Keratinocyte (primary cell): ENCODE measurements around the gene SPDYA. TPM values are rescaled to one million over a fixed set of nuclear protein-coding genes. Genes with fewer than 3 reads are reported as not detected.

Source experiments
- DNase-seq: peaks from one replicate; pipeline ENCODE4 v3.0.0-alpha.2; 2011; ENCODE audit warnings: low read depth, missing footprints, low spot score
- FAIRE-seq: peaks from 2 replicates; lab custom pipeline; 2011; peaks lifted over from hg19 to GRCh38; lab: Jason Lieb, UNC
- H2AFZ ChIP-seq: 2 replicates; pipeline ENCODE4 v1.6.0; 2012; ENCODE audit warnings: low read length, control low read depth, inconsistent platforms; ENCODE audit not compliant: control insufficient read depth
- H3K27ac ChIP-seq: 2 replicates; pipeline ENCODE4 v1.5.1; 2011; ENCODE audit warnings: low read length; ENCODE audit not compliant: control insufficient read depth, insufficient read depth
- H3K27me3 ChIP-seq: 3 replicates; pipeline ENCODE4 v1.6.0; 2011; ENCODE audit warnings: low read length; ENCODE audit not compliant: control insufficient read depth, insufficient read depth; ENCODE audit errors: extremely low read depth
- H3K36me3 ChIP-seq, 2 experiments: 2 replicates in 1 of 2; 3 replicates in 1 of 2; pipeline ENCODE4 v1.5.1; 2011; ENCODE audit warnings: low read length in 2 of 2, mild to moderate bottlenecking in 1 of 2; ENCODE audit not compliant: control insufficient read depth in 2 of 2, insufficient read depth in 2 of 2; ENCODE audit errors: extremely low read depth in 1 of 2
- H3K4me1 ChIP-seq: 3 replicates; pipeline ENCODE4 v1.5.1; 2011; ENCODE audit warnings: low read length; ENCODE audit not compliant: control insufficient read depth, insufficient read depth; ENCODE audit errors: extremely low read depth
- H3K4me2 ChIP-seq: 3 replicates; pipeline ENCODE4 v1.6.0; 2011; ENCODE audit warnings: low read depth, low read length; ENCODE audit not compliant: control insufficient read depth, insufficient read depth; ENCODE audit errors: extremely low read depth
- H3K4me3 ChIP-seq, 3 experiments: fragments of 200-600 bp in 1 of 3; sonication (generic) in 1 of 3; 2 replicates in 2 of 3; 3 replicates in 1 of 3; pipeline ENCODE4 v1.5.1; 2011 to 2016; ENCODE audit warnings: low read length in 3 of 3, mild to moderate bottlenecking in 3 of 3, control low read depth in 2 of 3, inconsistent platforms in 1 of 3, low read depth in 1 of 3, mixed read lengths in 1 of 3, mixed run types in 1 of 3, moderate library complexity in 1 of 3; ENCODE audit not compliant: control insufficient read depth in 2 of 3, insufficient read depth in 2 of 3; ENCODE audit errors: extremely low read depth in 1 of 3
- H3K79me2 ChIP-seq: 2 replicates; pipeline ENCODE4 v1.6.0; 2012; ENCODE audit warnings: low read length; ENCODE audit not compliant: control insufficient read depth, insufficient read depth
- H3K9ac ChIP-seq: 3 replicates; pipeline ENCODE4 v1.6.0; 2011; ENCODE audit warnings: low read length; ENCODE audit not compliant: control insufficient read depth, insufficient read depth; ENCODE audit errors: extremely low read depth
- H3K9me1 ChIP-seq: 3 replicates; pipeline ENCODE4 v1.6.0; 2011; ENCODE audit warnings: low read length; ENCODE audit not compliant: control insufficient read depth, insufficient read depth; ENCODE audit errors: extremely low read depth
- H3K9me3 ChIP-seq: 2 replicates; pipeline ENCODE4 v1.5.1; 2012; ENCODE audit warnings: low read depth, low read length; ENCODE audit not compliant: control insufficient read depth
- H4K20me1 ChIP-seq: 3 replicates; pipeline ENCODE4 v1.6.0; 2011; ENCODE audit warnings: low read length; ENCODE audit not compliant: control insufficient read depth, insufficient read depth; ENCODE audit errors: extremely low read depth
- CTCF ChIP-seq, 3 experiments: IDR thresholded peaks in 1 of 3; conservative IDR thresholded peaks in 1 of 3; optimal IDR thresholded peaks in 1 of 3; 2 replicates in 2 of 3; 3 replicates in 1 of 3; pipeline versions ENCODE3 to v1.5.1; 2011; ENCODE audit warnings: low read length in 3 of 3, mild to moderate bottlenecking in 3 of 3, moderate library complexity in 2 of 3, control low read depth in 1 of 3, inconsistent platforms in 1 of 3; ENCODE audit not compliant: insufficient read depth in 2 of 3; ENCODE audit errors: extremely low read depth in 1 of 3
- EZH2 ChIP-seq: IDR thresholded peaks from one replicate; pipeline ENCODE4 v1.6.1; 2012; ENCODE audit warnings: inconsistent platforms, mild to moderate bottlenecking, low read length, moderate library complexity
- dilution Hi-C: fragments of 300-500 bp; cut with MboI; formaldehyde crosslinking; loops from one replicate; pipeline ENCODE4 v1.7.0; 2020; ENCODE audit warnings: low sequenced_read_pairs; ENCODE audit not compliant: extremely low pct_ligation_motif_present
- polyA plus RNA-seq, 5 experiments: library from polyadenylated mRNA; depleted of rRNA in 3 of 5; stranded (reverse) in 3 of 5; stranded (forward) in 1 of 5; unstranded in 1 of 5; fragments of >200 nt; gene quantifications; 1 replicate in 1 of 5; 2 replicates in 3 of 5; 3 replicates in 1 of 5; pipeline versions ENCODE4 v1.2.1 to v1.2.3, GENCODE V29; 2011 to 2012; ENCODE audit warnings: missing spikeins in 2 of 5, low read depth in 1 of 5, low replicate concordance in 1 of 5

The SPDYA gene
- polyA plus RNA-seq, 1 donor (not counting 4 experiments of a cell fraction or from before 2014, with no cell fraction given) = 0.37 TPM

DNA sequence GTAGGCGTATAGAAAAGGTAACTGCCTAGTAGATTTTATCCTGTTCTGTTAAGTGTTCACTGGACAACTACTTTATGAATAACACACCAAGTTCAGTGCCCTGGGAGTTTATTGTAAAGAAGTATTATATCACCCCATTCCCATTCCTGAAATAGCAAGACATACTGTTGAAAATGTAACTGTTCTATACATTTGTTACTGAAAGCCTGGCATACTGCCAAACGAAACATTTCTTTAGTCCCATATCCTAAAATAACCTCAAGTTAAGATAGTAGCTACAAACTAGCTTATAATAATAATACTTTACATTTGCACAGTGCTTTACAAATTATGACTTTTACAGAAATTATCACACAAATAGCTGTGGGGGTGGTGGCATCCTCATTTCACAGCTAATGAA, 25.1 kb downstream of the SPDYA start:
- H3K9me1 ChIP-seq = no peaks in the 10 kb centered on the region
- no peaks in the 10 kb centered on the region for H4K20me1 ChIP-seq
- H3K4me1 ChIP-seq = no peaks in the 10 kb centered on the region
- no peak overlapping the region for H3K4me3 ChIP-seq
- H3K9me3 ChIP-seq = no peaks in the 10 kb centered on the region
- H3K36me3 ChIP-seq = no peaks in the 10 kb centered on the region
- H3K4me2 ChIP-seq = no peak overlapping the region
- H3K27ac ChIP-seq = no peak overlapping the region
- no peaks in the 10 kb centered on the region for H3K27me3 ChIP-seq
- H3K9ac ChIP-seq = no peak overlapping the region
- no peaks in the 10 kb centered on the region for H3K79me2 ChIP-seq
- FAIRE-seq = no peak
- no peak overlapping the region for H2AFZ ChIP-seq
- no peak for TF ChIP-seq EZH2
- no peak for DNase-seq
- dilution Hi-C loops = no loop called here

DNA sequence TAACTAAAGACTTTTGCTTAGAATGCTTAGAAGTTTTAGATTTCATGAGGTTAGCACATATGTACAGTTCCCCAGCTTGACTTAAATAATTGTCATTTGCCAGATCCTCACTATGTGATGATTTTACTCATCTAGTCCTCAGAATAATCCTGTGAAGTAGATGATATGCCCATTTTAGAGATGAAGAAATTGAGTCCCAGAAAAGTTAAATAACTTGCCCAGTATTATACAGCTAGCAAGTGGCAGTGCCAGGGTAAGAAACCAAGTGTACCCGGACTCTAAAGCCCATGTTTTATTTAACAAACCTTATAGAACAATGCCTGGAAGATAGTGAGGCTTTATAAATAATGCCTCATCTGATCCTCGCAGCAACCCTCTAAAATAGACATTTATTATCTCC, 28.3 kb downstream of the SPDYA start:
- no peak for DNase-seq
- Histone ChIP-seq H3K36me3 (peaks cover 0 to 2% of the 10 kb centered on the region in 2 experiments), H3K79me2 (no peaks in the 10 kb centered on the region), H3K9me1 (no peaks in the 10 kb centered on the region), H3K27me3 (no peaks in the 10 kb centered on the region), H3K9ac (no peak overlapping the region), H2AFZ (no peak overlapping the region), H3K4me2 (no peak overlapping the region), H3K4me1 (no peaks in the 10 kb centered on the region), H3K9me3 (no peaks in the 10 kb centered on the region), H3K27ac (no peak overlapping the region), H4K20me1 (no peaks in the 10 kb centered on the region), H3K4me3 (no peak overlapping the region)
- no peak for TF ChIP-seq CTCF (optimal IDR thresholded peaks at IDR 0.05 in 1 of 3, IDR thresholded peaks at IDR 0.05 in 1 of 3, conservative IDR thresholded peaks at IDR 0.05 in 1 of 3; ENCODE audit: extremely low read depth in 1 of 3, insufficient read depth in 2 of 3, low read length in 3 of 3)
- TF ChIP-seq EZH2 = no peak
- no peak for FAIRE-seq
- dilution Hi-C loops = no loop called here

DNA sequence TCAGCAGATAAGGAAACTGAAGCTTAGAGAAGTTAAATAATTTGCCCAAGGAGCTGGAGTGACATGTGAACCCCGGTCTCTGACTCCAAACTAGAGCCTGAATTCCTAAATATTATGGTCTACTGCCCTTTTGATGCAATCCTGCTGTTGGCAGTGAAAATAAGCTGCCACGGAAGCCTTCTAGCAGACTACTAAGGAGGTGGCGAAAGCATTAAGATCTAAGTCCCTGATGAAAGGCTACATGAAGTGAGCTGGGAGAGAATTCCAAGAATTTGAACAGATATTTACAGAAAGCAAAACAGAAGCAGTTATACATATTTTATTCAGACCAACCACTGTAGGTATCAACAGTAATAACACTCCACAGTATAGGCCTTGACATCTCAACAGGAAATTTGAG, 31.4 kb downstream of the SPDYA start:
- Histone ChIP-seq H3K79me2 (no peaks in the 10 kb centered on the region), H3K36me3 (peaks cover 0 to 4% of the 10 kb centered on the region in 2 experiments), H4K20me1 (no peaks in the 10 kb centered on the region), H3K9me3 (no peaks in the 10 kb centered on the region), H3K4me3 (no peak overlapping the region), H3K4me1 (no peaks in the 10 kb centered on the region), H3K9ac (no peak overlapping the region), H3K27ac (no peak overlapping the region), H3K9me1 (no peaks in the 10 kb centered on the region), H2AFZ (no peak overlapping the region), H3K27me3 (no peaks in the 10 kb centered on the region), H3K4me2 (no peak overlapping the region)
- no peak for DNase-seq
- TF ChIP-seq EZH2 = no peak
- no peak for TF ChIP-seq CTCF (optimal IDR thresholded peaks at IDR 0.05 in 1 of 3, IDR thresholded peaks at IDR 0.05 in 1 of 3, conservative IDR thresholded peaks at IDR 0.05 in 1 of 3; ENCODE audit: extremely low read depth in 1 of 3, insufficient read depth in 2 of 3, low read length in 3 of 3)
- FAIRE-seq = no peak
- dilution Hi-C loops = loop anchor here (5.0 kb wide), 1 partner anchor 85 kb away; no protein-coding TSS in a partner anchor
